NT2/D1 (cell line): ENCODE data around the gene LILRB5.

Source experiments
- YY1 ChIP-seq: IDR thresholded peaks from 2 replicates; pipeline ENCODE4 v1.6.1; 2011; ENCODE audit not compliant: insufficient read length, insufficient read depth
- ZNF274 ChIP-seq: IDR thresholded peaks from 2 replicates; pipeline ENCODE4 v1.6.1; 2011; ENCODE audit warnings: mild to moderate bottlenecking, low read depth, low read length

GRCh38 chr19:54273821-54274220 lies 16.7 kb upstream of the LILRB5 start:
- no peak for TF ChIP-seq ZNF274
- TF ChIP-seq YY1: no peak
